Measurements from ENCODE around the gene WDR27.

WDR27 gene

GRCh38 chr6:169592558-169592957 is 109.3 kb downstream of the WDR27 start:
- Histone ChIP-seq H3K27me3 (ENCODE audit: insufficient read depth, low read length, poor library complexity, severe bottlenecking) (no peaks in the 10 kb centered on the region), H2AFZ (ENCODE audit: low read length) (no peak overlapping the region), H3K4me2 (ENCODE audit: low read depth, low read length, poor library complexity, severe bottlenecking) (no peak overlapping the region), H3K36me3 (ENCODE audit: insufficient read depth, low read length) (no peaks in the 10 kb centered on the region), H3F3A (ENCODE audit: low read depth) (no peaks in the 10 kb centered on the region), H3K79me2 (ENCODE audit: insufficient read depth, low read length) (no peaks in the 10 kb centered on the region), H3K9me3 (ENCODE audit: insufficient read depth, low read depth, low read length) (0 out of 2 replicates have a peak, but pooled peaks cover 12% of the 10 kb centered on the region), H3K9ac (ENCODE audit: low read depth, low read length, poor library complexity, severe bottlenecking) (no peak overlapping the region), H3K9me2 (replicated peaks; ENCODE audit: low read depth, low read length) (no peaks in the 10 kb centered on the region), H4K20me1 (ENCODE audit: insufficient read depth, low read length, poor library complexity, severe bottlenecking) (no peaks in the 10 kb centered on the region), H3K4me3 (ENCODE audit: low read length, poor library complexity, severe bottlenecking) (no peak overlapping the region), H3K4me1 (ENCODE audit: insufficient read depth, low read length, poor library complexity, severe bottlenecking) (no peaks in the 10 kb centered on the region)
- no peak for TF ChIP-seq CTCF (conservative IDR thresholded peaks at IDR 0.05; ENCODE audit: low read length)
- no peak for TF ChIP-seq EZH2phosphoT487 (IDR thresholded peaks at IDR 0.05; ENCODE audit: borderline replicate concordance)

- Histone ChIP-seq H3K9me2 (replicated peaks; ENCODE audit: low read depth, low read length) (no peaks in the 10 kb centered on the region), H3K9me3 (ENCODE audit: insufficient read depth, low read depth, low read length) (0 out of 2 replicates have a peak, but pooled peaks cover 4% of the 10 kb centered on the region), H3K4me3 (ENCODE audit: low read length, poor library complexity, severe bottlenecking) (no peak overlapping the region), H3K9ac (ENCODE audit: low read depth, low read length, poor library complexity, severe bottlenecking) (no peak overlapping the region), H3K27me3 (ENCODE audit: insufficient read depth, low read length, poor library complexity, severe bottlenecking) (no peaks in the 10 kb centered on the region), H3K79me2 (ENCODE audit: insufficient read depth, low read length) (no peaks in the 10 kb centered on the region), H3K36me3 (ENCODE audit: insufficient read depth, low read length) (no peaks in the 10 kb centered on the region), H3F3A (ENCODE audit: low read depth) (no peaks in the 10 kb centered on the region), H3K4me2 (ENCODE audit: low read depth, low read length, poor library complexity, severe bottlenecking) (no peak overlapping the region), H3K4me1 (ENCODE audit: insufficient read depth, low read length, poor library complexity, severe bottlenecking) (no peaks in the 10 kb centered on the region), H4K20me1 (ENCODE audit: insufficient read depth, low read length, poor library complexity, severe bottlenecking) (no peaks in the 10 kb centered on the region), H2AFZ (ENCODE audit: low read length) (no peak overlapping the region)
- TF ChIP-seq EZH2phosphoT487 (IDR thresholded peaks at IDR 0.05; ENCODE audit: borderline replicate concordance) = no peak
- TF ChIP-seq CTCF (conservative IDR thresholded peaks at IDR 0.05; ENCODE audit: low read length) = no peak
Observed at GRCh38 chr6:169591616-169592015, 110.2 kb downstream of the WDR27 start.

- Histone ChIP-seq H3F3A (ENCODE audit: low read depth) (no peaks in the 10 kb centered on the region), H3K4me3 (ENCODE audit: low read length, poor library complexity, severe bottlenecking) (no peak overlapping the region), H3K4me1 (ENCODE audit: insufficient read depth, low read length, poor library complexity, severe bottlenecking) (no peaks in the 10 kb centered on the region), H3K9ac (ENCODE audit: low read depth, low read length, poor library complexity, severe bottlenecking) (no peak overlapping the region), H3K9me2 (replicated peaks; ENCODE audit: low read depth, low read length) (no peaks in the 10 kb centered on the region), H3K27me3 (ENCODE audit: insufficient read depth, low read length, poor library complexity, severe bottlenecking) (no peaks in the 10 kb centered on the region), H4K20me1 (ENCODE audit: insufficient read depth, low read length, poor library complexity, severe bottlenecking) (no peaks in the 10 kb centered on the region), H2AFZ (ENCODE audit: low read length) (no peak overlapping the region), H3K36me3 (ENCODE audit: insufficient read depth, low read length) (no peaks in the 10 kb centered on the region), H3K79me2 (ENCODE audit: insufficient read depth, low read length) (no peaks in the 10 kb centered on the region), H3K9me3 (ENCODE audit: insufficient read depth, low read depth, low read length) (no peaks in the 10 kb centered on the region), H3K4me2 (ENCODE audit: low read depth, low read length, poor library complexity, severe bottlenecking) (no peak overlapping the region)
- TF ChIP-seq EZH2phosphoT487 (IDR thresholded peaks at IDR 0.05; ENCODE audit: borderline replicate concordance) (no peak), CTCF (conservative IDR thresholded peaks at IDR 0.05; ENCODE audit: low read length) (no peak)
Observed at GRCh38 chr6:169590376-169590939, 111.4 kb downstream of the WDR27 start.

All from Loucy (cell line).